GM23338 (cell line): ENCODE measurements around the gene SUMO4. TPM values are rescaled to one million over a fixed set of nuclear protein-coding genes. Genes with fewer than 3 reads are reported as not detected.

Experiments
- ATAC-seq: fragments of 200-7000 bp; cut with Tn5 transposase; 3 replicates; pipeline ENCODE4 v1.9.1; 2020
- DNase-seq: peaks from one replicate; pipeline ENCODE4 v3.0.0-alpha.2; 2015; ENCODE audit warnings: low spot score
- H2AFZ ChIP-seq: fragments of 200-600 bp; sonication (generic); 2 replicates; pipeline ENCODE4 v1.8.0; 2016; ENCODE audit warnings: antibody characterized with exemption, mild to moderate bottlenecking, moderate library complexity
- H3F3A ChIP-seq: fragments of 200-600 bp; sonication (generic); replicated peaks from 2 replicates; pipeline ENCODE4 v1.8.0; 2017; ENCODE audit warnings: antibody characterized with exemption, mixed run types, low read depth
- H3K27ac ChIP-seq: fragments of 200-600 bp; sonication (generic); 2 replicates; pipeline ENCODE4 v1.6.1; 2016; ENCODE audit warnings: low read depth
- H3K27me3 ChIP-seq: fragments of 200-600 bp; sonication (generic); 2 replicates; pipeline ENCODE4 v1.8.0; 2016; ENCODE audit warnings: mild to moderate bottlenecking, mixed run types, moderate library complexity; ENCODE audit not compliant: insufficient read depth
- H3K36me3 ChIP-seq: fragments of 200-600 bp; sonication (generic); 2 replicates; pipeline ENCODE4 v1.8.0; 2016; ENCODE audit warnings: mild to moderate bottlenecking; ENCODE audit not compliant: insufficient read depth
- H3K4me1 ChIP-seq: fragments of 200-600 bp; sonication (generic); 2 replicates; pipeline ENCODE4 v1.8.0; 2016; ENCODE audit warnings: mild to moderate bottlenecking, moderate library complexity; ENCODE audit not compliant: insufficient read depth
- H3K4me2 ChIP-seq: fragments of 200-600 bp; sonication (generic); 2 replicates; pipeline ENCODE4 v1.7.1; 2017; ENCODE audit warnings: mixed run types
- H3K4me3 ChIP-seq: fragments of 200-600 bp; sonication (generic); 2 replicates; pipeline ENCODE4 v1.6.1; 2016; ENCODE audit warnings: mixed run types
- H3K79me2 ChIP-seq: fragments of 200-600 bp; sonication (generic); replicated peaks from 2 replicates; pipeline ENCODE4 v1.8.0; 2017; ENCODE audit warnings: mild to moderate bottlenecking; ENCODE audit not compliant: insufficient read depth
- H3K9me2 ChIP-seq: fragments of 200-600 bp; sonication (generic); 2 replicates; pipeline ENCODE4 v1.8.0; 2017; ENCODE audit not compliant: insufficient read depth
- H4K20me1 ChIP-seq: fragments of 200-600 bp; sonication (generic); replicated peaks from 2 replicates; pipeline ENCODE4 v1.8.0; 2017; ENCODE audit warnings: mild to moderate bottlenecking; ENCODE audit not compliant: insufficient read depth
- H3K27ac Mint-ChIP-seq: 2 replicates; pipeline ENCODE4 v1.8.0; 2020; ENCODE audit warnings: inconsistent platforms, mild to moderate bottlenecking, moderate library complexity, mixed read lengths
- H3K27me3 Mint-ChIP-seq: 3 replicates; pipeline ENCODE4 v1.8.0; 2022; ENCODE audit warnings: low read depth, mild to moderate bottlenecking, moderate library complexity, mixed read lengths, inconsistent platforms; ENCODE audit not compliant: insufficient read depth, poor library complexity
- H3K36me3 Mint-ChIP-seq: 3 replicates; pipeline ENCODE4 v1.8.0; 2021; ENCODE audit warnings: low read depth, mild to moderate bottlenecking, inconsistent platforms, moderate library complexity, mixed read lengths
- H3K4me1 Mint-ChIP-seq: 3 replicates; pipeline ENCODE4 v1.8.0; 2020; ENCODE audit warnings: mild to moderate bottlenecking, inconsistent platforms, mixed read lengths
- H3K4me3 Mint-ChIP-seq: 3 replicates; pipeline ENCODE4 v1.8.0; 2021; ENCODE audit warnings: moderate library complexity, mild to moderate bottlenecking, inconsistent platforms, mixed read lengths
- H3K9me3 Mint-ChIP-seq: 3 replicates; pipeline ENCODE4 v1.8.0; 2020; ENCODE audit warnings: moderate library complexity, mild to moderate bottlenecking, inconsistent platforms, mixed read lengths
- CREB1 ChIP-seq: fragments of 250-450 bp; sonication (Bioruptor Pico); IDR thresholded peaks from 2 replicates; pipeline ENCODE4 v1.5.0; 2020; ENCODE audit warnings: low read depth, mild to moderate bottlenecking, moderate library complexity
- EZH2 ChIP-seq: fragments of 200-600 bp; sonication (generic); IDR thresholded peaks from one replicate; pipeline ENCODE4 v1.8.0; 2017; ENCODE audit warnings: antibody characterized with exemption, mild to moderate bottlenecking, low read depth; ENCODE audit not compliant: unreplicated experiment
- EZH2phosphoT487 ChIP-seq: fragments of 200-600 bp; sonication (generic); IDR thresholded peaks from one replicate; pipeline ENCODE4 v1.8.1; 2018; ENCODE audit warnings: antibody characterized with exemption; ENCODE audit not compliant: unreplicated experiment
- POLR2AphosphoS5 ChIP-seq: IDR thresholded peaks from 2 replicates; pipeline ENCODE4 v1.6.1; 2016; ENCODE audit warnings: antibody characterized with exemption, low read depth
- STAT1 ChIP-seq: IDR thresholded peaks from one replicate; pipeline ENCODE4 v1.6.1; 2016; ENCODE audit warnings: antibody characterized with exemption; ENCODE audit not compliant: unreplicated experiment
- ZNF331 ChIP-seq: fragments of 250-450 bp; sonication (Bioruptor Pico); IDR thresholded peaks from 2 replicates; pipeline ENCODE4 v1.5.0; 2020; ENCODE audit warnings: low read depth, mild to moderate bottlenecking, moderate library complexity
- ZNF462 ChIP-seq: fragments of 250-450 bp; sonication (Bioruptor Pico); IDR thresholded peaks from 2 replicates; pipeline ENCODE4 v1.5.0; 2020; ENCODE audit warnings: mild to moderate bottlenecking, moderate library complexity
- polyA plus RNA-seq: library from polyadenylated mRNA; unstranded; fragments of >200 nt; fragmentation: Nextera tagmentation; extraction: Ambion mirVana; gene quantifications from 2 replicates; pipeline ENCODE4 v1.2.1, GENCODE V29; 2016
- total RNA-seq: library from RNA; depleted of rRNA; stranded (reverse); fragments of >200 nt; shearing (Covaris generic); gene quantifications from 2 replicates; pipeline ENCODE4 v1.2.3, GENCODE V29; 2014

The SUMO4 gene
- total and polyA plus RNA-seq, 2 experiments from 2014 or later, result 1.9 to 2.1 TPM

- no peak for TF ChIP-seq CREB1
These were observed 3.5 kb downstream of the SUMO4 start (continued) for GRCh38 chr6:149403534-149403933.

- no peak for ATAC-seq
- no peak overlapping the region for H3K4me3 ChIP-seq
- no peaks in the 10 kb centered on the region; the same call in 1 of the 2 replicates for H3K36me3 ChIP-seq
- no peaks in the 10 kb centered on the region for H4K20me1 ChIP-seq
- no peak overlapping the region for H3K4me2 ChIP-seq
- H3K9me2 ChIP-seq, result no peaks in the 10 kb centered on the region
- Mint-ChIP-seq H3K36me3 (peaks cover 40% of the 10 kb centered on the region), H3K27me3 (no peaks in the 10 kb centered on the region), H3K27ac (peak overlapping the region; percentile 96), H3K9me3 (no peaks in the 10 kb centered on the region; the same call in 2 of the 3 replicates), H3K4me3 (no peak overlapping the region), H3K4me1 (peaks cover 5% of the 10 kb centered on the region)
- no peak overlapping the region for H2AFZ ChIP-seq
- TF ChIP-seq EZH2phosphoT487 (no peak), STAT1 (no peak), POLR2AphosphoS5 (no peak)
- H3K4me1 ChIP-seq, result no peaks in the 10 kb centered on the region
- H3K79me2 ChIP-seq, result no peaks in the 10 kb centered on the region
- no peak for DNase-seq
- no peaks in the 10 kb centered on the region for H3F3A ChIP-seq
- H3K27ac ChIP-seq, result 0 out of 2 replicates have a peak overlapping the region, but pooled peaks have one; percentile 16
- no peaks in the 10 kb centered on the region for H3K27me3 ChIP-seq
These were observed 6.0 kb downstream of the SUMO4 start for GRCh38 chr6:149405823-149406765.

GRCh38 chr6:149409617-149410016, 9.6 kb downstream of the SUMO4 start:
- TF ChIP-seq ZNF462 (CRISPR knock-in tag) (no peak), EZH2 (no peak), EZH2phosphoT487 (no peak), ZNF331 (CRISPR knock-in tag) (no peak), POLR2AphosphoS5 (no peak)

More at GRCh38 chr6:149409617-149410016, 9.6 kb downstream of the SUMO4 start:
- Mint-ChIP-seq H3K27ac (no peak overlapping the region), H3K4me3 (no peak overlapping the region), H3K27me3 (peaks cover 2% of the 10 kb centered on the region), H3K4me1 (peaks cover 5% of the 10 kb centered on the region), H3K36me3 (peaks cover 16% of the 10 kb centered on the region), H3K9me3 (no peaks in the 10 kb centered on the region)
- no peak overlapping the region for H2AFZ ChIP-seq
- no peaks in the 10 kb centered on the region for H4K20me1 ChIP-seq
- no peaks in the 10 kb centered on the region for H3F3A ChIP-seq
- no peak overlapping the region for H3K4me2 ChIP-seq
- H3K4me1 ChIP-seq, result no peaks in the 10 kb centered on the region
- H3K9me2 ChIP-seq, result no peaks in the 10 kb centered on the region
- no peak overlapping the region for H3K27ac ChIP-seq
- no peaks in the 10 kb centered on the region; the same call in 1 of the 2 replicates for H3K36me3 ChIP-seq
- no peaks in the 10 kb centered on the region for H3K79me2 ChIP-seq
- no peak for ATAC-seq
- no peak overlapping the region for H3K4me3 ChIP-seq
- H3K27me3 ChIP-seq, result no peaks in the 10 kb centered on the region
- DNase-seq, result no peak
